Stimulated activated CD4-positive, alpha-beta T cell treated with anti-CD3 and anti-CD28 coated beads, Interleukin-4, amount 100 ng/mL, for 4 hours (primary cell): ENCODE measurements around the gene OR4D11.
"Not testable (repeated sequence)": the region's sequence is repeated elsewhere in the genome, so short reads cannot be mapped to it uniquely, and the experiment has no call there.

Source experiments
- DNase-seq, 2 experiments: peaks; one replicate each; pipeline ENCODE4 v3.0.0-alpha.2; 2020

Gene OR4D11

GRCh38 chr11:59503276-59503675 is at the start of gene OR4D11:
Gene OR4D11, plus strand, starts transcription at chr11:59503576. Its CDS starts 0 bp downstream, at chr11:59503576.
- no peak for DNase-seq

- no peak for DNase-seq
These were observed 46.7 kb upstream of the OR4D11 start, which contains the start of gene OR4D6 for GRCh38 chr11:59456661-59457060. Gene OR4D6, plus strand, starts transcription at chr11:59456961. Its CDS starts 0 bp downstream, at chr11:59456961.

GRCh38 chr11:59459916-59460315 is 43.5 kb upstream of the OR4D11 start:
- DNase-seq = no peak

GRCh38 chr11:59463190-59463641 is 40.2 kb upstream of the OR4D11 start:
- no peak for DNase-seq

GRCh38 chr11:59473015-59473414 is 30.4 kb upstream of the OR4D11 start, which contains the start of gene OR4D10:
Gene OR4D10, plus strand, starts transcription at chr11:59473315. Its CDS starts 4,115 bp downstream, at chr11:59477430.
- DNase-seq = no peak

GRCh38 chr11:59475176-59475575 is 28.2 kb upstream of the OR4D11 start:
- DNase-seq = no peak

GRCh38 chr11:59479906-59480305 is 23.5 kb upstream of the OR4D11 start:
- no peak for DNase-seq

- no peak for DNase-seq
These were observed 23.0 kb upstream of the OR4D11 start for GRCh38 chr11:59480359-59480758.

GRCh38 chr11:59501931-59502330 is 1.4 kb upstream of the OR4D11 start:
- no peak for DNase-seq

GRCh38 chr11:59510941-59511589 is 7.7 kb downstream of the OR4D11 start, which contains the start of gene OR4D9:
Gene OR4D9, plus strand, starts transcription at chr11:59511539. Its CDS starts 3,374 bp downstream, at chr11:59514913.
- DNase-seq = no peak

- no peak for DNase-seq
These were observed 8.3 kb downstream of the OR4D11 start for GRCh38 chr11:59511675-59512074.

GRCh38 chr11:59520139-59520538 is 16.8 kb downstream of the OR4D11 start:
- DNase-seq = not testable (repeated sequence)

GRCh38 chr11:59520741-59521140 is 17.4 kb downstream of the OR4D11 start:
- DNase-seq = no peak

- no peak for DNase-seq
These were observed 20.2 kb downstream of the OR4D11 start for GRCh38 chr11:59523541-59523940.

GRCh38 chr11:59528711-59529110 is 25.3 kb downstream of the OR4D11 start:
- no peak for DNase-seq

GRCh38 chr11:59532620-59533019 is 29.2 kb downstream of the OR4D11 start:
- no peak for DNase-seq

GRCh38 chr11:59534676-59535075 is 31.3 kb downstream of the OR4D11 start:
- no peak for DNase-seq

GRCh38 chr11:59542142-59542810 is 38.9 kb downstream of the OR4D11 start:
- DNase-seq = no peak

- not testable (repeated sequence) for DNase-seq
These were observed 40.3 kb downstream of the OR4D11 start for GRCh38 chr11:59543713-59544112.

GRCh38 chr11:59544869-59545178 is 41.4 kb downstream of the OR4D11 start:
- no peak for DNase-seq

- DNase-seq = no peak
These were observed 42.0 kb downstream of the OR4D11 start for GRCh38 chr11:59545179-59546020.

GRCh38 chr11:59547605-59548308 is 44.4 kb downstream of the OR4D11 start:
- not testable (repeated sequence) for DNase-seq

- DNase-seq = no peak
These were observed 44.9 kb downstream of the OR4D11 start for GRCh38 chr11:59548309-59548656.
